ENCODE results near the gene TRMT112. TPM values are rescaled to one million over a fixed set of nuclear protein-coding genes. Genes with fewer than 3 reads are reported as not detected.

TRMT112 gene
- total and polyA plus RNA-seq, 2 of the 8 experiments (the other 6 are each of a cell fraction or from before 2014, with no cell fraction given): 300 to 650 TPM

DNA sequence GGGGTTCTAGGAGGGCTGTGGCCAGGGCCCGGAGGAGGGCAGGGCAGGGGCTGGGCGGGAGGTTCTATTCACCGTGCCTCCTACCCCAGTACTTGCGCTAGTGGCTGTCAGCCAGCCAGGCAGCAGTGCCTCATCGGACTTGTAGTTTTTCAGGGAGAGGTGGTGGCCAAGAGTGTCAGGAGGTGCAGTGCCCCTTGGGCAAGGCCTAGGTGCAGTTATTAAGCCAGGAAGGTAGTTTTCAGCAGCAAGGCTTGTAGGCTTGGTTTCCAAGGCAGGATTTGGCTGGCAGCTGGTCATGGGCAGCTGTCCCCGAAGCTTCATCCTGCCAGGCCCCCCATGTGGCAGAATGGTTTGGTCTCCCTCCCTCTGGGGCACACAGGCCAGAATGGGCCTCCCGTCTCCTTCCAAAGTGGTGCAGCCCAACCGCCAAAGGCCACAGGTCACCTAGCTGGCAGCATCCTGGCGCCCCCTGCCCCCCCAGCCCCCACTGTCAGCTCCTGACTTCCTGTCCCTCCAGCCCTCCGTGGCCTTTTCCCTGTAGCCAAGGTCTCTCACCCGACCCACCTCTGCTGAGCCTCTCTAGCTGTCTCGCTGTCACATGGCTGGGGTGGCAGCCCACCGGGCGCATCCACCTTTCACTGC, 31.1 kb upstream of the TRMT112 start:
- Histone ChIP-seq H3K9me3 (ENCODE audit: insufficient read depth in 2 of 2, low read depth in 1 of 2, low read length in 1 of 2) (no peaks in the 10 kb centered on the region), H3K23ac (ENCODE audit: insufficient read length) (no peak overlapping the region), H3K79me2 (ENCODE audit: control insufficient read depth in 1 of 2, insufficient read depth in 2 of 2, low read length in 2 of 2) (no peaks in the 10 kb centered on the region), H2BK12ac (ENCODE audit: low read depth, low read length) (peak overlapping the region; percentile 14; the same call in 1 of the 2 replicates), H3K79me1 (ENCODE audit: low read depth, low read length) (no peaks in the 10 kb centered on the region), H4K20me1 (replicated peaks in 1 of 2; ENCODE audit: control insufficient read depth in 1 of 2, insufficient read depth in 2 of 2, low read length in 2 of 2) (peaks cover 0 to 2% of the 10 kb centered on the region in 2 experiments), H4K91ac (replicated peaks; ENCODE audit: insufficient read length, low read length) (peak overlapping the region; percentile 65), H3K4me2 (ENCODE audit: insufficient read depth in 1 of 2, low read depth in 2 of 2, low read length in 2 of 2) (peak overlapping the region in 1 of 2 experiments; percentile 19; a peak in 1 of 4 replicates), H3K27me3 (replicated peaks in 1 of 4; ENCODE audit: control insufficient read depth in 3 of 4, extremely low read depth in 1 of 4, insufficient read depth in 3 of 4, low read length in 3 of 4) (no peaks in the 10 kb centered on the region), H3K4me1 (replicated peaks in 1 of 4; ENCODE audit: control insufficient read depth in 3 of 4, insufficient read depth in 4 of 4, low read length in 3 of 4) (peaks cover 0 to 6% (median 3%) of the 10 kb centered on the region in 4 experiments; a peak in 3 of 7 replicates), H3K14ac (ENCODE audit: insufficient read length) (no peak overlapping the region), H2BK5ac (ENCODE audit: low read depth, low read length) (no peak overlapping the region), H2BK15ac (ENCODE audit: low read length) (peak overlapping the region; percentile 46; the same call in 1 of the 2 replicates), H4K5ac (ENCODE audit: insufficient read length, low read depth, low read length) (peak overlapping the region; percentile 40), H3K18ac (ENCODE audit: extremely low read depth, low read length) (no peak overlapping the region), H2BK20ac (ENCODE audit: low read length) (no peak overlapping the region), H3K23me2 (ENCODE audit: low read depth, low read length) (no peaks in the 10 kb centered on the region), H2AK5ac (ENCODE audit: low read depth, low read length) (no peak overlapping the region), H3K9ac (replicated peaks in 1 of 4; ENCODE audit: extremely low read depth in 1 of 4, low read depth in 3 of 4, low read length in 3 of 4) (no peak overlapping the region), H3K36me3 (ENCODE audit: control insufficient read depth in 2 of 4, insufficient read depth in 4 of 4, low read length in 3 of 4) (no peaks in the 10 kb centered on the region), H3K4ac (replicated peaks; ENCODE audit: insufficient read length, low read depth, low read length) (no peak overlapping the region), H3K4me3 (ENCODE audit: extremely low read depth in 1 of 4, insufficient read depth in 2 of 4, low read depth in 3 of 4, low read length in 4 of 4) (no peak overlapping the region), H3K27ac (ENCODE audit: low read depth, low read length) (no peak overlapping the region), H2BK120ac (replicated peaks; ENCODE audit: low read depth, low read length) (no peak overlapping the region), H3K56ac (replicated peaks; ENCODE audit: insufficient read length, low read depth, low read length) (no peak overlapping the region), H2AFZ (ENCODE audit: low read length) (no peak overlapping the region), H4K8ac (ENCODE audit: extremely low read depth, insufficient read depth, low read length) (peak overlapping the region; percentile 71; the same call in 1 of the 2 replicates)
- no peak for TF ChIP-seq NRF1 (IDR thresholded peaks at IDR 0.05; ENCODE audit: low read depth, low read length)
- TF ChIP-seq, protein P1, sequence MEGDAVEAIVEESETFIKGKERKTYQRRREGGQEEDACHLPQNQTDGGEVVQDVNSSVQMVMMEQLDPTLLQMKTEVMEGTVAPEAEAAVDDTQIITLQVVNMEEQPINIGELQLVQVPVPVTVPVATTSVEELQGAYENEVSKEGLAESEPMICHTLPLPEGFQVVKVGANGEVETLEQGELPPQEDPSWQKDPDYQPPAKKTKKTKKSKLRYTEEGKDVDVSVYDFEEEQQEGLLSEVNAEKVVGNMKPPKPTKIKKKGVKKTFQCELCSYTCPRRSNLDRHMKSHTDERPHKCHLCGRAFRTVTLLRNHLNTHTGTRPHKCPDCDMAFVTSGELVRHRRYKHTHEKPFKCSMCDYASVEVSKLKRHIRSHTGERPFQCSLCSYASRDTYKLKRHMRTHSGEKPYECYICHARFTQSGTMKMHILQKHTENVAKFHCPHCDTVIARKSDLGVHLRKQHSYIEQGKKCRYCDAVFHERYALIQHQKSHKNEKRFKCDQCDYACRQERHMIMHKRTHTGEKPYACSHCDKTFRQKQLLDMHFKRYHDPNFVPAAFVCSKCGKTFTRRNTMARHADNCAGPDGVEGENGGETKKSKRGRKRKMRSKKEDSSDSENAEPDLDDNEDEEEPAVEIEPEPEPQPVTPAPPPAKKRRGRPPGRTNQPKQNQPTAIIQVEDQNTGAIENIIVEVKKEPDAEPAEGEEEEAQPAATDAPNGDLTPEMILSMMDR (IDR thresholded peaks at IDR 0.05; ENCODE audit: control extremely low read depth in 1 of 3, insufficient read depth in 1 of 3, low read depth in 1 of 3, low read length in 3 of 3): no peak
- peak in 1 of 2 experiments; percentile 76; a peak in 1 of 3 replicates for TF ChIP-seq EP300 (IDR thresholded peaks at IDR 0.05; ENCODE audit: borderline replicate concordance in 1 of 2, low read depth in 2 of 2, low read length in 2 of 2)
- no peak for TF ChIP-seq JUND (IDR thresholded peaks at IDR 0.05; ENCODE audit: low read length)
- TF ChIP-seq GABPA (IDR thresholded peaks at IDR 0.05; ENCODE audit: borderline replicate concordance, insufficient read depth, low read length): no peak
- POLR2A ChIA-PET (ENCODE audit: partially characterized antibody): interaction anchor here (0.7 to 3.3 kb wide), 6 partner anchors 8 to 117 kb away, joined by 3 to 9 read pairs (median 4); partner anchors contain the start of genes PRDX5, RPS6KA4 and TRMT112
- 74% methylated on average over 13 of the region's 14 CpGs; no CpG with 5 or more reads in 1 of the 2 experiments for WGBS, 2 experiments (ENCODE audit: extremely low coverage in 1 of 2, insufficient coverage in 1 of 2, insufficient read length in 1 of 2, insufficient replicate concordance in 2 of 2, low coverage in 1 of 2, low lambda C conversion rate in 2 of 2, missing lambda C conversion rate in 1 of 2)
- FAIRE-seq (no peak), DNase-seq (ENCODE audit: low read depth in 1 of 2, low spot score in 2 of 2) (no peak)
- CTCF ChIA-PET (ENCODE audit: partially characterized antibody): interaction anchor here (0.6 to 37.6 kb wide), 11 partner anchors 9 to 399 kb away, joined by 3 to 614 read pairs (median 4); partner anchors contain the start of genes CATSPERZ, CCDC88B, ESRRA and PRDX5
